DOHH2 (cell line): Measurements from ENCODE around the gene MYLIP.
"Not testable (repeated sequence)": the region's sequence is repeated elsewhere in the genome, so short reads cannot be mapped to it uniquely, and the experiment has no call there.

Experiments
- EZH2phosphoT487 ChIP-seq: fragments of 200-600 bp; sonication (generic); IDR thresholded peaks from 2 replicates; pipeline ENCODE4 v1.6.1; 2017; ENCODE audit warnings: borderline replicate concordance, mild to moderate bottlenecking, antibody characterized with exemption, low read length, moderate library complexity, mixed read lengths
- TF ChIP-seq, protein P1 (sequence below): fragments of 200-600 bp; sonication (generic); IDR thresholded peaks from one replicate; pipeline ENCODE4 v1.5.1; 2014; ENCODE audit warnings: antibody characterized with exemption, mild to moderate bottlenecking, low read depth, low read length; ENCODE audit not compliant: poor library complexity, severe bottlenecking

DNA sequence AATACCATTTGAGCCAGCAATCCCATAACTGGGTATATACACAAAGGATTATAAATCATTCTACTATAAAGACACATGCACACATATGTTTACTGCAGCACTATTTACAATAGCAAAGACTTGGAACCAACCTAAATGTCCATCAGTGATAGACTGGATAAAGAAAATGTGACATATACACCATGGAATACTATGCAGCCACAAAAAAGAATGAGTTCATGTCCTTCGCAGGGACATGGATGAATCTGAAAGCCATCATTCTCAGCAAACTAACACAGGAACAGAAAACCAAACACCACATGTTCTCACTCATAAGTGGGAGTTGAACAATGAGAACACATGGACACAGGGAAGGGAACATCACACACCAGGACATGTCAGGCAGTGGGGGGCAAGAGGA, 47.7 kb downstream of the MYLIP start:
- TF ChIP-seq, protein P1, sequence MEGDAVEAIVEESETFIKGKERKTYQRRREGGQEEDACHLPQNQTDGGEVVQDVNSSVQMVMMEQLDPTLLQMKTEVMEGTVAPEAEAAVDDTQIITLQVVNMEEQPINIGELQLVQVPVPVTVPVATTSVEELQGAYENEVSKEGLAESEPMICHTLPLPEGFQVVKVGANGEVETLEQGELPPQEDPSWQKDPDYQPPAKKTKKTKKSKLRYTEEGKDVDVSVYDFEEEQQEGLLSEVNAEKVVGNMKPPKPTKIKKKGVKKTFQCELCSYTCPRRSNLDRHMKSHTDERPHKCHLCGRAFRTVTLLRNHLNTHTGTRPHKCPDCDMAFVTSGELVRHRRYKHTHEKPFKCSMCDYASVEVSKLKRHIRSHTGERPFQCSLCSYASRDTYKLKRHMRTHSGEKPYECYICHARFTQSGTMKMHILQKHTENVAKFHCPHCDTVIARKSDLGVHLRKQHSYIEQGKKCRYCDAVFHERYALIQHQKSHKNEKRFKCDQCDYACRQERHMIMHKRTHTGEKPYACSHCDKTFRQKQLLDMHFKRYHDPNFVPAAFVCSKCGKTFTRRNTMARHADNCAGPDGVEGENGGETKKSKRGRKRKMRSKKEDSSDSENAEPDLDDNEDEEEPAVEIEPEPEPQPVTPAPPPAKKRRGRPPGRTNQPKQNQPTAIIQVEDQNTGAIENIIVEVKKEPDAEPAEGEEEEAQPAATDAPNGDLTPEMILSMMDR: not testable (repeated sequence)
- not testable (repeated sequence) for TF ChIP-seq EZH2phosphoT487
